CMK (cell line): Measurements from ENCODE around the gene TTC6.
"Not testable (repeated sequence)": the region's sequence is repeated elsewhere in the genome, so short reads cannot be mapped to it uniquely, and the experiment has no call there.

Source experiments
- DNase-seq: peaks from one replicate; pipeline ENCODE4 v3.0.0-alpha.2; 2010; ENCODE audit warnings: low read depth

TTC6 gene

GRCh38 chr14:37594971-37595808 is at the start of gene TTC6, which contains the start of gene FOXA1:
Gene TTC6, plus strand, starts transcription at chr14:37595629. Its CDS starts 26,436 bp downstream, at chr14:37622065.
Gene FOXA1, minus strand, starts transcription at chr14:37595249. Its CDS starts 277 bp downstream, at chr14:37594972.
- no peak for DNase-seq

- no peak for DNase-seq
Observed at GRCh38 chr14:37546621-37547447, 48.6 kb upstream of the TTC6 start.

- no peak for DNase-seq
Observed at GRCh38 chr14:37550511-37550910, 44.9 kb upstream of the TTC6 start.

GRCh38 chr14:37551119-37551518 is 44.3 kb upstream of the TTC6 start:
- DNase-seq: no peak

- DNase-seq: no peak
Observed at GRCh38 chr14:37553935-37554550, 41.4 kb upstream of the TTC6 start.

GRCh38 chr14:37555596-37555995 is 39.8 kb upstream of the TTC6 start:
- DNase-seq: not testable (repeated sequence)

- DNase-seq: no peak
Observed at GRCh38 chr14:37558740-37559139, 36.7 kb upstream of the TTC6 start.

- DNase-seq: no peak
Observed at GRCh38 chr14:37559386-37559785, 36.0 kb upstream of the TTC6 start.

GRCh38 chr14:37563189-37563588 is 32.2 kb upstream of the TTC6 start:
- no peak for DNase-seq

GRCh38 chr14:37565550-37565949 is 29.9 kb upstream of the TTC6 start:
- DNase-seq: no peak

GRCh38 chr14:37566811-37567371 is 28.5 kb upstream of the TTC6 start:
- DNase-seq: no peak

- no peak for DNase-seq
Observed at GRCh38 chr14:37569729-37570128, 25.7 kb upstream of the TTC6 start.

- DNase-seq: no peak
Observed at GRCh38 chr14:37571391-37571790, 24.0 kb upstream of the TTC6 start.

GRCh38 chr14:37573356-37573755 is 22.1 kb upstream of the TTC6 start:
- no peak for DNase-seq

GRCh38 chr14:37579274-37579673 is 16.2 kb upstream of the TTC6 start:
- DNase-seq: no peak

GRCh38 chr14:37580146-37580545 is 15.3 kb upstream of the TTC6 start:
- no peak for DNase-seq

- no peak for DNase-seq
Observed at GRCh38 chr14:37583358-37584210, 11.8 kb upstream of the TTC6 start.

GRCh38 chr14:37584211-37585100 is 11.0 kb upstream of the TTC6 start:
- DNase-seq: no peak

GRCh38 chr14:37585101-37585511 is 10.3 kb upstream of the TTC6 start:
- DNase-seq: no peak
